Adrenal gland (tissue), 5 donors: ENCODE results near the gene NVL.

Experiments used
- CTCF ChIP-seq, 6 experiments: fragments of 450-650 bp in 4 of 6; fragments of 200-600 bp in 2 of 6; sonication (generic) in 1 of 6; IDR thresholded peaks; 1 replicate in 5 of 6; 2 replicates in 1 of 6; pipeline versions ENCODE4 v1.5.1 to v1.8.0; 2016 to 2021; ENCODE audit warnings: antibody characterized with exemption in 6 of 6, mild to moderate bottlenecking in 2 of 6, moderate library complexity in 1 of 6
- POLR2A ChIP-seq, 2 donors: fragments of 450-650 bp; IDR thresholded peaks; one replicate each; pipeline ENCODE4 v1.6.1; 2017; ENCODE audit warnings: antibody characterized with exemption in 2 of 2, mild to moderate bottlenecking in 2 of 2, moderate library complexity in 1 of 2
- donor health status: DM: no; HTN: no; CAD: no.

GRCh38 chr1:224252479-224252878 lies 77.5 kb downstream of the NVL start:
- TF ChIP-seq POLR2A (IDR thresholded peaks at IDR 0.05) (no peak), CTCF (IDR thresholded peaks at IDR 0.05) (no peak)
